Epithelial cell of proximal tubule (primary cell): ENCODE data around the gene CRYGC. TPM values are rescaled to one million over a fixed set of nuclear protein-coding genes. Genes with fewer than 3 reads are reported as not detected.

Experiments used
- DNase-seq: peaks from one replicate; pipeline ENCODE4 v3.0.0-alpha.2; 2011; ENCODE audit warnings: low read depth
- H3K4me3 ChIP-seq: 2 replicates; pipeline ENCODE4 v1.5.1; 2011; ENCODE audit warnings: low read depth, mild to moderate bottlenecking, low read length
- total RNA-seq: library from RNA; depleted of rRNA; stranded (reverse); fragments of >200 nt; gene quantifications from 2 replicates; pipeline ENCODE4 v1.2.3, GENCODE V29; 2015
- TF ChIP-seq, protein P1 (sequence below): conservative IDR thresholded peaks from 2 replicates; pipeline ENCODE4 v1.5.1; 2012; ENCODE audit warnings: low read depth, mild to moderate bottlenecking, low read length

Gene CRYGC
- total RNA-seq, 1 donor from 2014 or later = not detected

DNA sequence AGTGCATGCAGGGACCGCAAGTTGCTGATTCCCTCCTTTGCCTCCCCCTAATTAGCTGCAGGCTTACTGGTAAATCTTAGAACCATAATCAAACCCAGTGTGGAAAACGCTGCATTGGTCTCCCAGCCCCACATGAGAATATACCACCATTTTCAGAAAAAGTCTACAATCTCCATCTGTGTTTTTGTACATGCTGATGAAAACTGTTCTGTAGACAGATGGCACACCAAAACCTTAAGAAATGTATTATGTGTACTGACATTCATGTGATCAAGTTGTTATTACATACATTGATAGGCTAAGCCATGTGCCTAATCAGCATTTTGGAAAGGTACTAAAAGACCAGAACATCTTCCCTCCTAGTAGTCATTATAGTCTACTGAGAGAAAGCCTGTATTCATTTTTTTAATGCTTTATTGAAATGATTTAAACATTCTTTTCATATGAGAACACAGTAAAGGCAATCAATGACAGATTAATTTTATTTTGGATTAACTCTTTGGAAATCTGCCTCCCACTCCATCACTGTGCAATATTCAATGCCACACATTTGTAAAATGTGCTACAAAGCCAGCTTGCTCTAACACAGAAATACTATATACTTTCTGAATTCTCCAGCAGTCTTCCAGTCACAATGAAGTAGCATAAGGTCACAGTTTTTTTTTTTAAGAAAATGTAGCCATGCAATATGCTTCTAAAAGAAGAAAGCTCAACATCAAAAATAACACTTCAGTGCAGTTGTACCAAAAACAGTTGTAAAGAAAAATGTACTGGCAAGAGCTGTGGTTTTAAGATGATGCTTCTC lies 35.5 kb upstream of the CRYGC start:
- no peak for DNase-seq
- H3K4me3 ChIP-seq = no peak overlapping the region
- TF ChIP-seq, protein P1, sequence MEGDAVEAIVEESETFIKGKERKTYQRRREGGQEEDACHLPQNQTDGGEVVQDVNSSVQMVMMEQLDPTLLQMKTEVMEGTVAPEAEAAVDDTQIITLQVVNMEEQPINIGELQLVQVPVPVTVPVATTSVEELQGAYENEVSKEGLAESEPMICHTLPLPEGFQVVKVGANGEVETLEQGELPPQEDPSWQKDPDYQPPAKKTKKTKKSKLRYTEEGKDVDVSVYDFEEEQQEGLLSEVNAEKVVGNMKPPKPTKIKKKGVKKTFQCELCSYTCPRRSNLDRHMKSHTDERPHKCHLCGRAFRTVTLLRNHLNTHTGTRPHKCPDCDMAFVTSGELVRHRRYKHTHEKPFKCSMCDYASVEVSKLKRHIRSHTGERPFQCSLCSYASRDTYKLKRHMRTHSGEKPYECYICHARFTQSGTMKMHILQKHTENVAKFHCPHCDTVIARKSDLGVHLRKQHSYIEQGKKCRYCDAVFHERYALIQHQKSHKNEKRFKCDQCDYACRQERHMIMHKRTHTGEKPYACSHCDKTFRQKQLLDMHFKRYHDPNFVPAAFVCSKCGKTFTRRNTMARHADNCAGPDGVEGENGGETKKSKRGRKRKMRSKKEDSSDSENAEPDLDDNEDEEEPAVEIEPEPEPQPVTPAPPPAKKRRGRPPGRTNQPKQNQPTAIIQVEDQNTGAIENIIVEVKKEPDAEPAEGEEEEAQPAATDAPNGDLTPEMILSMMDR = no peak

DNA sequence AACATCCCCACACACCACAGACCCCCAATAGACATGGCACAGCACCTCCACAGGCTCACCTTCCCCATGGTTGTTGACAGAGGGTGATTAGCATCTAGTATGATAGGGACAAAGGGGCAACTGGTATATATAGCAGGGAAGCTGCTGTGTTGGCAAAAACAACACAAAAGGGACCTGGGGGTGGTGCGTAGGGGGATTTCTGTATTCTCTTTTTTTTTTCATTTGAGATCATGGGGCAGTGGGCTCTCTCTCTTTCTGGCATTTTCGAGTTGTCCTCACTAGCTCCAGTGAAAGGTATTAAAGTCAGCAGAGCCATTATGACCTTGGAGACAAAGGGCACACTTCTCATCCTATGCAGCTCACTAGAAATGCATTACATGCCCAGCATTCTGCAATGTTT lies 33.9 kb upstream of the CRYGC start, which contains the start of gene CRYGA:
TSS of gene CRYGA (minus strand) at position 101 of the 400 bp plus-strand sequence. CDS start at position 68, 33 bp downstream.
- no peak within 1 kb of the TSS for H3K4me3 ChIP-seq
- DNase-seq = no peak
- TF ChIP-seq, protein P1 = no peak

DNA sequence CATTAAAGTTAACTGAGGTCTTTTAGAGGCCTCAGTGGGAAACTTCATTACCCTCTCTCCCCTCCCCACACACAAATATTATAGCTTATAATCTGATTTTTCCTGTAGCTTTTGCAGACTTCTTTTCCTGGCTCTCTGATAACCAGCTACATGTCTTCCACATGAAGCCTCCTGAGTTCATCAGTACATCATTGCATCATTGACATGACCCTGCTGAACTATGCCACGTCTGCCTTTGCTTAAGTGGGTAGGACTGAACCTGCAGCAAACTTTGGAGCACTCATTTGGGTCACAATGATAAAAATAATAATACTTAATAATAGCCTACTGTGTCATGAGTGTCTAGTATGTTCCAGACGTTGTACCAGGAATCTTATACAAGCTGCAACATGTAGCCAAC lies 26.8 kb upstream of the CRYGC start:
- TF ChIP-seq, protein P1 = no peak
- DNase-seq = no peak
- no peak overlapping the region for H3K4me3 ChIP-seq

DNA sequence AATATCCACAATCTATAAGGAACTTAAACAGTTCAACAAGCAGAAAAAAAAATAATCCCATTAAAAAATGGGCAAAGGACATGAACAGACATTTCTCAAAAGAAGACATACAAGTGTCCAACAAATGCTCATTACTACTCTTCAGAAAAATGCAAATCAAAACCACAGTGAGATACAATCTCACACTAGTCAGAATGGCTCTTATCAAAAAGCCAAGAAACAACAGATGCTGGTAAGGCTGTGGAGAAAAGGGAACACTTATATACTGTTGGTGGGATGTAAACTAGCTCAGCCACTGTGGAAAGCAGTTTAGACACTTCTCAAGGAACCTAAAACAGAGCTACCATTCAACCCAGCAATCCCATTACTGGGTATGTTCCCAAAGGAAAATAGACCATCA lies 23.5 kb upstream of the CRYGC start:
- no peak overlapping the region for H3K4me3 ChIP-seq
- TF ChIP-seq, protein P1 = no peak
- DNase-seq = no peak

DNA sequence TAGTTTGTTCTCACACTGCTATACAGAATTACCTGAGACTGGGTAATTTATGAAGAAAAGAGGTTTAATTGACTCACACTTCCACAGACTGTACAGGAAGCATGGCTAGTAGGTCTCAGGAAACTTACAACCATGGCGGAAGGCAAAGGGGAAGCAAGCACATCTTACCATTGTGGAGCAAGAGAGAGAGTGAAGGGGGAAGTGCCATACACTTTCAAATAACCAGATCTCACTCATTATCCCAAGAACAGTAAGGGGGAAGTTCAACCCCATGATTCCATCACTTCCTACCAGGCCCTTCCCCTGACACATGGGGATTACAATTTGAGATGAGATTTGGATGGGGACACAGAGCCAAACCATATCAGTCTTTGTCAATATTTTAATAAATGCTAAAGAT lies 21.3 kb upstream of the CRYGC start:
- DNase-seq = no peak
- H3K4me3 ChIP-seq = no peak overlapping the region
- TF ChIP-seq, protein P1 = no peak

DNA sequence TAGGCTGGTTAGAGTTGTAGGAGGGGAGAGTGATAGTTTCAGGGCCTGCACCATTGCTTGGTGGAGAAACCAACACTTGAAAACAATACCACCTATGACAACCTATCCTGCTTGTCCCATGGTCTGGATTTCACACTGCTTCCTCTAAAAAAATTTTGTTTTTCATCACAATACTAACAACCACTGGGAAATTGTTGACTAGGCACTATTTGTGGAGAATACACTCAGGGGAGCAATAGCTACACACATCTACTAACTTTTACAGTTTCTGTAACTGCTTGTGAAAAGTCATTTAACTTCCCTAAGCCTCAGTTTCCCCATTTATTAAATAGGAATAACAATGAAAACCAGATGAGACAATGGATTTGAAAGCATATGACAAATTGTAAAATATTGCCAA lies 20.5 kb upstream of the CRYGC start:
- no peak overlapping the region for H3K4me3 ChIP-seq
- TF ChIP-seq, protein P1 = no peak
- DNase-seq = no peak

DNA sequence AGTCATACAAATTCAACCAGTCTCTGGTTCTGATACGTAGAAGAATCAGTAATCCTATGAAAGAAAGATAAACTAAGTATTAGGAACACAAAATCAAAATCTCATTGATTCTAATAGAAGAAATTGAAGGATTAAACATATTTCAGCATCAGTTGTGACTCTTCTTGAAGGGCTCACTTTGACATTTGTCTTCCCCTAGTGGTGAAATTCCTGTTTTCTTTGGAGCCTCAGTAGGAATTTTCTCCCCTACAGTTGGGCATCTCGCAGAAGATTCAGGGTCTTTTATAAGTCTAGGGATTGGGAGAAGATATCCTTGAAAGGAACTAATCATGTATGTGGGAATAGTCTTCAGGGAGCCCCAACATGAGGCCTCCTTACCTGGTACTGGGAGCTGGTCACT lies 19.2 kb upstream of the CRYGC start:
- H3K4me3 ChIP-seq = no peak overlapping the region
- DNase-seq = no peak
- TF ChIP-seq, protein P1 = peak; percentile 46
